HL-60/S4 treated with retinoic acid at 250 ng/mL for 4 days and 3 days (cell line): Measurements from ENCODE around the gene CCDC6.

Experiments
- in situ Hi-C: fragments of 300-500 bp; cut with MboI; formaldehyde crosslinking; loops from 2 replicates; pipeline ENCODE4 v1.7.0; 2022; ENCODE audit warnings: low sequenced_read_pairs

Gene CCDC6

GRCh38 chr10:59856104-59856503 is 50.3 kb downstream of the CCDC6 start:
- in situ Hi-C loops: no loop called here

GRCh38 chr10:59854571-59854970 is 51.8 kb downstream of the CCDC6 start:
- in situ Hi-C loops: no loop called here

GRCh38 chr10:59852670-59853069 is 53.7 kb downstream of the CCDC6 start:
- in situ Hi-C loops: no loop called here

GRCh38 chr10:59851864-59852263 is 54.5 kb downstream of the CCDC6 start:
- in situ Hi-C loops: no loop called here

GRCh38 chr10:59847888-59848287 is 58.5 kb downstream of the CCDC6 start:
- in situ Hi-C loops: no loop called here

GRCh38 chr10:59847326-59847725 is 59.0 kb downstream of the CCDC6 start:
- in situ Hi-C loops: no loop called here

GRCh38 chr10:59844436-59844835 is 61.9 kb downstream of the CCDC6 start:
- in situ Hi-C loops: no loop called here

- in situ Hi-C loops: no loop called here
Observed at GRCh38 chr10:59843748-59844147, 62.6 kb downstream of the CCDC6 start.

- in situ Hi-C loops: no loop called here
Observed at GRCh38 chr10:59839576-59839975, 66.8 kb downstream of the CCDC6 start.

GRCh38 chr10:59838085-59838789 is 68.1 kb downstream of the CCDC6 start:
- in situ Hi-C loops: no loop called here

GRCh38 chr10:59833810-59834209 is 72.5 kb downstream of the CCDC6 start:
- in situ Hi-C loops: no loop called here

GRCh38 chr10:59832506-59832905 is 73.8 kb downstream of the CCDC6 start:
- in situ Hi-C loops: no loop called here

- in situ Hi-C loops: no loop called here
Observed at GRCh38 chr10:59831658-59832503, 74.5 kb downstream of the CCDC6 start.

- in situ Hi-C loops: no loop called here
Observed at GRCh38 chr10:59830601-59831259, 75.6 kb downstream of the CCDC6 start.

- in situ Hi-C loops: no loop called here
Observed at GRCh38 chr10:59829601-59830000, 76.8 kb downstream of the CCDC6 start.

GRCh38 chr10:59829024-59829423 is 77.3 kb downstream of the CCDC6 start:
- in situ Hi-C loops: no loop called here

- in situ Hi-C loops: no loop called here
Observed at GRCh38 chr10:59825932-59826331, 80.4 kb downstream of the CCDC6 start.

- in situ Hi-C loops: no loop called here
Observed at GRCh38 chr10:59823751-59824150, 82.6 kb downstream of the CCDC6 start.

GRCh38 chr10:59823111-59823510 is 83.2 kb downstream of the CCDC6 start:
- in situ Hi-C loops: no loop called here

- in situ Hi-C loops: no loop called here
Observed at GRCh38 chr10:59820471-59820870, 85.9 kb downstream of the CCDC6 start.

GRCh38 chr10:59819683-59820082 is 86.7 kb downstream of the CCDC6 start:
- in situ Hi-C loops: no loop called here

- in situ Hi-C loops: no loop called here
Observed at GRCh38 chr10:59819265-59819664, 87.1 kb downstream of the CCDC6 start.
